ENCODE results near the gene SAMM50.

SAMM50 gene

GRCh38 chr22:43976861-43977795 is 21.9 kb downstream of the SAMM50 start:
- DNase-seq (ENCODE audit: low read depth in 2 of 2), result no peak

DNA sequence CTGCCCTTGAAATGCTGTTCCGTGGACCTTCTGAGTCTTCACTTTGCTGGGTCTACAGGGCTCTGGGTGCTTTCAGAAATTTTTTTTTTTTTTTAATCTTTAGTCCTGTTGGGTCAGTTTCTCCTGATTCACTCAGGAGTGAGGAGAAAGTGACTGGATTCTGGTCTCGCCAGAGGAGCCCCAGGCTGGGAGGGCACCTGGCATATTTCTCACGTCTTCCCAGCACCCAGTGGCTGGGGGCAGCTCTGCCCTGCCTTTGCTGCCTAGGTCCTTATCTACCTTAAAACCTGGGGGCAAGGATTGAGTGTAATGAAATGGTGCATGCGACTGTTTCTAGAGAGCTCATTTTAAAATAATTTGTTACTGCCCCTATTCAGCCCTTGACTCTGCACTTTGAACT is 23.3 kb downstream of the SAMM50 start:
- DNase-seq (ENCODE audit: low read depth in 2 of 2), result no peak

- no peak for DNase-seq (ENCODE audit: low read depth in 2 of 2)
Observed at GRCh38 chr22:43980579-43980978, 25.3 kb downstream of the SAMM50 start.

DNA sequence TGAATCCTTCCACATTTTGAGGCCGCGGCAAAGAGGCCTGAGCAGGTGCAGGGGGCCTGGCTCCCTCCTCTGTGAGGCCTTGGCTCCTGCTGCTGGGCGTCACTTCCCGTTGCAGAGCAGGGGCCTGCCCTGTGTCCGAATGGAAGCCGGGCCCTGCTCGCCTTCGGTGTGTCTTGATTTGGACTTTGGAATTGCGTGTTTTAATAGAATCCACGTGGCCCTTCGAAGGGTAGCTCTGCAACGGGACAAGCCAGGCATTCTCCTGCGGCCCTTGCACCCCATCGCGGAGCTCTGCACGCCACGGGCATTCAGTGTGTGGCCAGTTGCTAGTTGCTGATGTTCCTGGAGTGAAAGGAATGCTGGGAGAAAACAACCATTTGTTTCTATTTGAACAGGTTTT is 25.8 kb downstream of the SAMM50 start:
- no peak for DNase-seq (ENCODE audit: low read depth in 2 of 2)

GRCh38 chr22:43983808-43984207 is 28.6 kb downstream of the SAMM50 start:
- no peak for DNase-seq (ENCODE audit: low read depth in 2 of 2)

DNA sequence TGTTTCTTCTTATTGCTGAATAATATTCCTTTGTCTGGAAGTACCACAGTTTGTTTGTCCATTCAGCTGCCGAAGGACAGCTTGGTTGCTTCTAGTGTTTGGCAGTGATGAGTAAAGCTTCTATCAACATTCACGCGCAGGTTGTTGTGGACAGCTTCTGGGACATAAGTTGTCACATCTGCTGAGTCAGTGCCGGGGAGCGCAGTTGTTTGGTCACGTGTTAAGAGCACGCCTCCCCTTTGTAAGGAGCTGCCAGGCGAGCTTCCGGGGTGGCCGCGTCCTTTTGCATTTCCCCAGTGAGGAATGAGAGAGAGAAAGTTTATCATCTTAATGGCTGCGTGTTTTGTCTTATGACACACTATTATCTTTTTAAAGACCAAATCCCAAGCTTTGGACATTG is 30.3 kb downstream of the SAMM50 start:
- DNase-seq (ENCODE audit: low read depth in 2 of 2), result no peak

GRCh38 chr22:43988116-43988820 is 33.0 kb downstream of the SAMM50 start:
- no peak for DNase-seq (ENCODE audit: low read depth in 2 of 2)

DNA sequence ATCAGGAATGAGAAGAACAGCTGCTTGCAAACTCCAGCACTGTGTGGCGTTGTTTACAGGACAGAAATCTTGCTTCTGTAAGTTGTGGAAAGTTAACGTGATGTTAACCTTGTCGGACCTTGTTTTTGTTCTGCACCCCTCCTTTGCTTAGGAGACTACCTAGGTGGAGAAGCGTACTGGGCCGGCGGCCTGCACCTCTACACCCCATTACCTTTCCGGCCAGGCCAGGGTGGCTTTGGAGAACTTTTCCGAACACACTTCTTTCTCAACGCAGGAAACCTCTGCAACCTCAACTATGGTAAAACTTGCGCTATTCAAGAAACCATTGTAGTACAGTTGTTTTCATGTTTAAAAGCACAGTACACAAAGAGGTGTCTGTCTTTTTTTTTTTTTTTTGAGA is 33.7 kb downstream of the SAMM50 start:
- DNase-seq (ENCODE audit: low read depth in 2 of 2), result no peak

DNA sequence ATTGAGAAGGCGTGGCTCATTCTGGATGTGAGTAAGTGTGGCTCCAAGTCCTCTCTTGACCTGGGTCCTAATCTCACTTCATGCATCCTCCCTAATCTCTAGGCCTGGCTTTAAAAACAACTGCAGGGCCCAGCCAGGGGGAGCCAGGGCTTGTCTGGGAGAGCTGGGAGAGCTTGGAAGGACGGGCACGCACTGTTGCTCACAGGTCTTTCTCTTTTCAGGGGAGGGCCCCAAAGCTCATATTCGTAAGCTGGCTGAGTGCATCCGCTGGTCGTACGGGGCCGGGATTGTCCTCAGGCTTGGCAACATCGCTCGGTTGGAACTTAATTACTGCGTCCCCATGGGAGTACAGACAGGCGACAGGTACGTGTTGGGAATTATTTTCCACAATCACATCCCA is 34.8 kb downstream of the SAMM50 start:
- DNase-seq (ENCODE audit: low read depth in 2 of 2), result no peak

- no peak for DNase-seq (ENCODE audit: low read depth in 2 of 2)
Observed at GRCh38 chr22:43991316-43992020, 36.2 kb downstream of the SAMM50 start.

DNA sequence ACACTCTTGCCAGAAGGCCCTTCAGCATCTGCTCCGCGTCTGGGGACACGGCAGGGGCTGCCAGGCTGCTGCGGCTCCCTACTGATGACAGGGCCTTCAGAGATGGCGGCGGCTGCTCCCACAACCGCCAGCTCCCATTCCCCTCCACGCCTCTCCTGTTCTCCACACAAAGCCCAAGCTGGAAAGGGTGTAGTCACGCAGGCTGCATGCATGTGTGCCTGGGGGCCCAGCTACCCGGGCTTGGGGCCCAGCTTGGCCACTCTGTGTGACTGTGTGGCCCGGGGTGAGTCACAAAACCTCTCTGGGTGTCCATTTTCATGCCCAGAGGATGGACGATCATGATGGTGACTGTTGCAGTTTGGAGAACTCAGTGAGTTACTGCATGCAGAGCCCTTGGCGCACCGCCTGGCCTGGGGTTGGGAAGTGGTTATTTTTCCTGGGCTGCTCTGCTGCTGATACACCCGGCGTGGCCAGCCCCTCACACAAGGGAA is 37.1 kb downstream of the SAMM50 start:
- no peak for DNase-seq (ENCODE audit: low read depth in 2 of 2)

DNA sequence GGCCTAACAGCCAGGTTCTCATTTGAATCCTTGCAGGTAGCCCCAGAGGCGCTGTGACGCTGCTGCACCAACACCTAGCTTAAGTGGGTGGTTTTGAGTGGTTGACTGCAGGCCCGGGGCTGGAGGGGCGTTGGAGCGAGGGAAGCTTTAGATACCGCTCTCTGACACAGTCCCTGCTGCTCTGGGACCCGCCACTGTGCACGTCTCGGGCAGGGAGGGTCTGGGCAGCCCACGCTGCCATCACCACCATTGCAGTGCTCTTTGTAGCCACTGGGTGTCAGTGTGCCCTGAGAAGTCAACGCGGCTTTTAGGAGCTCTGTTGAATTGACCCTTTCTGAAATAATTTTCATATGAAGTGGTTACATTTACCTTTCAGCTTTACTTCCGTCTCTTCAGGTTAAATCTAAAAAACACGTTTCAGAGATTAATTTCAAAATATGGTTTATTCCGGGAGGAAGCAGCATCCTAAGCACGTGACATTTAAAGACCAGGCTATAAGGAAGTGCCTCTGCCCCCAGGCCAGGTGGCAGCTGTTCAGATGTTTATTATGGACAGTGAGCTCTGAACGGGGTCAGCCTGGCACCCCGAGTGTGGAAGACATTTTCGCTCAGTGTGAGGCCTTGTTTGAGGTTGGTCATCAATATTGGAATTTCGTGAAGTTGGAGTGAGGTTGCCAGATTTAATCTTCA is 38.0 kb downstream of the SAMM50 start:
- DNase-seq (ENCODE audit: low read depth in 2 of 2), result peak; percentile 17 to 20

DNA sequence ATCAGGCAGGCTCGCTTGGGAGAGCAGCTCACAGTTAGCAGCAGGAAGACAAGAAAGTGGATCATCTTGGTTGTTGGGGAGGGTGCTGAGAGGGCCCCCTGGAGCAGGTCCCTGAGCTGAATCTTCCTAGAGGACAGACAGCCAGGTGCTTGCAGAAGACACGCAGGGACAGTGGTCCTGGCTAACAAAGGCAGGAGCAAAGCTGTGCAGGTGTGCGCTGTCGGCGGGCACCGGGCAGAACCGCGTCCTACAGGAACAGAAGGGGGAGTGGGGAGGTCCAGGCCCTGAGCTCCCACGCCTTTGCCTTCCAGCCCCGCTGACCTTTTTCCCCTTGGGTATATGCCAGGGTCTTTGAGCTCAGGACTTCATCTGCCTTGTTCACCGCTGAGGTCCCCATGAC is 38.8 kb downstream of the SAMM50 start:
- no peak for DNase-seq (ENCODE audit: low read depth in 2 of 2)

- no peak for DNase-seq (ENCODE audit: low read depth in 2 of 2)
Observed at GRCh38 chr22:43994416-43994815, 39.2 kb downstream of the SAMM50 start.

GRCh38 chr22:43995057-43995685 is 39.9 kb downstream of the SAMM50 start:
- no peak for DNase-seq (ENCODE audit: low read depth in 2 of 2)

DNA sequence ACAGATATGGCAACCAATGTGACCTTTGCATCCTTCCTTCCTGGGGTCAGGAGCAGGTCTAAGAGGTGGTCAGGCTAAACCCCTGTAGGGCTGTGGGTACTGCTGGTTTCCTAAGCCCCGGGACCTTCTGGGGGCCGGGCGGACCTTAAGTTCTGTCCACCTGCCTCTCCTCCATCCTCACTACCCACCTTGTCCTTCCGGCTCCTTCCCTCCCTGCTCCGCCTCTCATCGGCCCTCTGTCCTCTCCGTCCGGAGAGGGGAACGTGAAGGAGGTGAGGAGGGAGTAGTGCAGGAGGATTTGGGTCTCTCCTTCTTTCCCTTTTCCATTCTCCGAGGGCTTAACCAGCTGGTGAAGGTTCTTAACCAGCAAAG is 40.5 kb downstream of the SAMM50 start:
- DNase-seq (ENCODE audit: low read depth in 2 of 2), result no peak

DNA sequence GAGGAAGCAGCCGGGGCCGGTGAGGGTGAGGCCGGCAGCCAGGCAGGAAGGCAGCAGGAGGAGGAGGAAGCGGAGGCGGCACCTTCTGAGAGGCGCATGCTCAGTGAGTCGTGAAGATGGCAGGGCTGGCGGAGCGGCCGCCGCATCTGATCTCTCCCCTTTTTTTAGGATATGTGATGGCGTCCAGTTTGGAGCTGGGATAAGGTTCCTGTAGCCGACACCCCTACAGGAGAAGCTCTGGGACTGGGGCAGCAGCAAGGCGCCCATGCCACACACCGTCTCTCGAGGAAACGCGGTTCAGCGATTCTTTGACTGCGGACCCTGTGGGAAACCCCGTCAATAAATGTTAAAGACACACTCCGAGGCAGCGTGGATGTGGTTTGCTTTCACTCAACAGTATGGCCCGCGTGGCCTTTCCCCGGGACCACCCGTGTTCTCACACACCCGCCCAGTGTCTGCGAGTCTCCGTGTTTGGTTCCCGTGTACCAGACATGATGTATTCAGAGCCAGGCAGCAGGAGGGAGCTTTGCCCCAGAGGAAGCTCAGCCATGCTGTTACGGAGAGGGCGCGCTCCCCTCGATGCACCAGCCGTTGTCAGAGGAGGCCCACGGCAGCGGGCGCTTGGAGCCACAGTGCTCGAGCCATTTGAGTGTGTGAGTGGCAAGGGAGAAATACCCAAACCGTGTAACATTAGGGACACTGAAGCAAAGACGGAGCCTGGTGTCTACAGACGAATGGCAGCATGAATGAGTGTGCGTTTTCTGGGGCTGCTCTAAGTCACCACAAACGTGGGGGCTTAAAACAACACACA is 41.1 kb downstream of the SAMM50 start:
- no peak for DNase-seq (ENCODE audit: low read depth in 2 of 2)

DNA sequence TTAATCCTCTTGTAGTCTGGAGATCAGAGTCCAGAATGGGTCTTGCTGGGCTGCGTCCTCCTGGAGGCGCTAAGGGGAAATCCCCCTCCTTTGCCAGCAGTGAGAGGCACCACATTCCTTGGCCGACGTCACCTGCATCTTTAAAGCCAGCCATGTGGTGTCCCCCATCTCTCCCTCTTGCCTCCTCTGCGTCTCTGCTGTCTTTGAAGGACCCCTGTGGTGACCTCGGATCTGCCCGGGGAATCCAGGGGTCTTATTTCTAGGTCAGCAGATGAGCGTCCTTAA is 41.7 kb downstream of the SAMM50 start:
- DNase-seq (ENCODE audit: low read depth in 2 of 2), result no peak

- no peak for DNase-seq (ENCODE audit: low read depth in 2 of 2)
Observed at GRCh38 chr22:43998679-43999264, 43.5 kb downstream of the SAMM50 start.

DNA sequence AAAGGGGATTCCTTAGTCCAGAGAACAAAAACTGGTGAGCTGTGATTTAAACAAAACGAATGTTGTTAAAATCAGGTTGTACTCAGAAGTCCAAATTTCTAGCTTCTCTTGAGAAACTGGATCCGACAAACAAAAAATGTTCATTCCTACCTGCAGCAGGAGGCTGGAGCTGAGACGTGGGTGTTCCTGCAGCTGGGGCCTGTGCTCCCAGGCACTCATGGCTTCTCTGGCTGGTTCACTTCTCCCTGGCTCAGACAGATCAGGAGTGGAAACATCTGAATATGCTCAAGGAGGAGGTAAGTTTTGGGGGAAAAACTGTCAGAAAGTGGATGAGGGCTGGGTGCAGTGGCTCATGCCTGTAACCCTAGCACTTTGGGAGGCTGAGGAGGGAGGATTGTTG is 44.1 kb downstream of the SAMM50 start:
- no peak for DNase-seq (ENCODE audit: low read depth in 2 of 2)

All from fibroblast of skin of left quadriceps (primary cell).